HG03039 (cell line): ENCODE results near the gene CD83.

ENCODE experiments used
- ATAC-seq: cut with Tn5 transposase; IDR thresholded peaks from one replicate; pipeline ENCODE4 v1.9.1; 2021; ENCODE audit warnings: mild to moderate bottlenecking, moderate library complexity; ENCODE audit not compliant: unreplicated experiment

Gene CD83

GRCh38 chr6:14123386-14124111, 6.0 kb downstream of the CD83 start:
- no peak for ATAC-seq

DNA sequence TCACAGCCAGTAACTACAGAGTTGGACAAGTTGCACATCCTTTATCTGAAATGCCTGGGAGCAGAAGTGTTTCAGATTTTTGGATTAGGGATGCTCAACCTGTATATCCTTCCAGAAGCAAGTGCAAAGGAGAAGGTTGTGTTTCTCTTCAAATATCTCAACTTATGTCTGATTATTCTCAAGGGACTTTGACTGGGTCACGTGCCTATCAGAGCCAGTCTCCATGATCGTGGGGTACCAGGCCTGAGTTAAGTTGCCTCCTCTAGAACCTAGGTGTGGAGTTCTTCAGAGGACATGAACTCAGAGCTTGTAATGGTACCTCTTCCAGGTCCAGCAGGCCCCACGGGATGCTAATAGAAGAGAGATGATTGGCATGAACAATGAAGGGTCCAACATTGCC, 7.8 kb downstream of the CD83 start:
- no peak for ATAC-seq

DNA sequence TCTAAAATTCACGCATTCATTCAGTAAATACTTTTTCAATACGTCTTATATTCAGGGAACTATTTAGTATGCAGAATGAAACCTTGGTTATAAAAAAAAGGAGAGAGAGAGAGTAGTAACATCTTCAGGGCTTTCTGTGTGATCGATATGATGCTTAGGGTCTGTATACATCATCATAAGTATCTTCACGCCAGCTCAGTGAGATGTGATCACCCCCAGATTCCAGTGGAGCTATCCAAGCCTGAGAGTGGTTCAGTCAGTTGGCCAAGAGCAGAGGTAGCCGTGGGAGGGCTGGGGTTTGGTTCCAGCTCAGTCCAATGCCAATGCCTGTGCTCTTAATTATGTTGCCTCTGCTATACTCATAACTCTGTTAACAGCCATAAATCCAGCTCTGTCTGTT, 8.6 kb downstream of the CD83 start:
- no peak for ATAC-seq

- no peak for ATAC-seq
Observed at GRCh38 chr6:14127611-14128010, 10.0 kb downstream of the CD83 start.

DNA sequence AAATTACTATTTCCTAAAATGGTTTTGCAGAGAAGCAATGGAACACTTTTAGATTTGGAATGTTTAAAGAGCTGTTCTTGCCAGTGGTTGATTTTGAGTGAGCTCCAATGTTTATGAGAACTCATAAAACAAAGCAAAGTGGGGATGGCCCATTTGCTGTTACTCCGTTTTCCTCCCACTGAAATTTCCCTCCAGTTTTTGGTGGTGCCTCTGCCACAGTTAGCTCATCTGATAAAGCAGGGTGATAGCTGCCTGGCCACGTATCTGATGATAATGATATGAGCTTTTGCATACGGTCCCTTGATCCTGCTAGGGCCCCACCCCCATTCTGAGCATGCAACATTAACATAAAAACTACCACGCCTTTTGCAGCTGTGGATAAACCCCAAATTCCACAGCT, 10.4 kb downstream of the CD83 start:
- ATAC-seq, result no peak

GRCh38 chr6:14128746-14129145, 11.2 kb downstream of the CD83 start:
- no peak for ATAC-seq

DNA sequence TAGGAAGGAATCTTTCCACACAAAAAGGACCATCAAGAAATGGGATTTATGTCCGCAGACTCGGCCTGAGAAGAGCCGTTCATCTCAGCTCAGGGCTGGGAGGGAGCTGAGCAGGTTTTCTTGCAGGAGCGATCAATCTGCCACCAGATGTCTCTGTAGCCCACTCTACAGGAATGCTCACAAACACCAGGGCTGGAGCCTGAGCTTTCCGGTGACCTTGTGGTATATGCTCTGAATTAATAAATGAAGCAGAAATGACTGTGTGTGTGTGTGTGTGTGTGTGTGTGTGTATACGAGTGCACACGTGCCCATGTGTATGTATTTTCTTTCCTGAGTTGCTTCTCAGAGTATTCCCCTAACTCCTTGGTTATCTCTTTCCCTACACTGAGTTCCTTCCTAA, 12.0 kb downstream of the CD83 start:
- no peak for ATAC-seq

GRCh38 chr6:14130435-14131075, 13.0 kb downstream of the CD83 start:
- no peak for ATAC-seq

GRCh38 chr6:14131579-14131978, 14.0 kb downstream of the CD83 start:
- ATAC-seq, result no peak

DNA sequence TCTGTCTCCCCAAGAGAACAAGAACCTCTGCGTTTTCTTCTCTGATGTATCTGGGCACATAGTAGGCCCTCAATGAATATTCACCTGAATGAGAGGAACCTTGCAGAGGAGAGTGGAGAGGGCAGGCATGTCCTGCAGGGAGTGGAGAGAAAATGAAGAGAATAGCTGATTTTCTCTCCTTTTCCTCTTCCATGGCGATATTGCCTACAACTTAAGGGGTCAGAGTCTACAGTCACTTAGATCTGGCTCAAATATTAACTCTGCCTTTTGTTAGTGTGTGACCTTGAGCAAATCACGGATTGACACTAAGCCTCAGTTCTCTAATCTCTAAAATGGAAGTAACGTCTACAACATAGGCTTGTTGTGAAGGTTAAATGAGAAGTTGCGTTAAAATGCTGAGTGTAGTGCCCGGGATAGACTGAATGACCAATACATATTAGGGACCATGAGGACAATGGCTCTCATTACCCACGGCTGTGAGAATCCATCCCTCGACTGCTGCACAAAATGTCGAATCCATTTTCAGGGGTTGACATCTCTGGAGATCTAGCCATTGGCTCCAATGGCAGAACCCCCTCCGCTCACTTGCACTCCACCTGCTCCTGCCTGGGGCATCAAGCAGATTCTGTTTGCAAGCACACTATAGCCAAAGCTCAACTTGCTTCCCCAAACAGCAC, 14.8 kb downstream of the CD83 start:
- ATAC-seq, result no peak

GRCh38 chr6:14132921-14133275, 15.3 kb downstream of the CD83 start:
- ATAC-seq, result no peak

- no peak for ATAC-seq
Observed at GRCh38 chr6:14134211-14134910, 16.8 kb downstream of the CD83 start.

GRCh38 chr6:14135893-14136539, 18.4 kb downstream of the CD83 start:
- no peak for ATAC-seq

DNA sequence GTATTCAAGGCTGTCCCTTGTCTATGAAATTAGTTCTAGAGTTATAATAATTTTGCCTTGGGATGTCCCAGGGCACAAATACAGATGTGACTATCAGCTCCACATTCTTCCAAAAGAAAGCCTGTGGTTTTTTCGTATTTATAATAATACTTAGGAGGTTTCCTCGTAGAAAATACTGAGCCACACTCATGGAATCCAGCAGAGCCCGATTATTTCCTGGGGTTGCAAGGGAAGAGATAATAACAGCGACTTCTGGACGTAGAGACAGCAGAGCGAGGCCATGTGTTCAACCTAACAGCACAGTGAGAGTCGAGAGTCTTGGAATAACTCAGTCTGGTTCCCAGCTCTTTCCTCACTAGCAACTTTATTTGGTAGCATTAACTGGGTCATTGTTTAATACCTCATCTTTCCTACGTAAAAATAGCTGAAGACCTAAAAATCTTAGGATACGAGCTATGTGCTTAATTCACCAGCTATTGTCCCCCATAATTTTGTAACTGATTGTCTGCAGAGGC, 21.2 kb downstream of the CD83 start:
- ATAC-seq, result no peak

DNA sequence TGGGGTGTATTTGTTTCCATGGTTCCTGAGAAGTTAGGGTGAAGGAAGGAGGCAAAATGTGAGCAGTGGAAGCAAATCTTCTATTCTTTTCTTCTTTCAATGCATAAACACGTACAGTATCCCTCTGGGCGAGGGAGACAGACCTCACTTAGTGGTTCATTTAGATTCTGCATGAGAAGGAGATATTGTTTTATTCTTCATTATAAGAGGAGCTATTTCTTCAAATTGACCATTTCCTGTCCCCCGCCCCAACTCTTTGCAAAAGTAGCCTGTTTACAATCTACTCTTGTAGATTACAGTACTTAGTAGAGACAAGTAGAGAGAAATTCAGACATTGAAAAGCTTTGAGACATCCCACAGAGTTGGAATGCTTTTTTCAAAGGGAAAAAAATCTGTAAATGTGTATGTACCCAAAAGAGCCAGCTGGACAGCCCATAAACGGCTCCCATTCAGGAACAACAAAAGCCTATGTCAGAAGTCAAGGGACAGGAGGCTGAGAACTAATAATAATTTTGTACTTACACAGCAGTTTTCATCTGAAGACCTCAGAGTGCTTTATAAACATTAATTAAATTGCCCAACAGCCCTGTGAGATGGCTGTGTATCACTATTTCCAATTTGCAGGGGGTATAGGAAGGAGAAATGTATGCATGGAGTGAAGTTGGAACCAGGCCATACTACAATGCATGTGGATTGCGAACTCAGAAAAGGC, 23.9 kb downstream of the CD83 start:
- ATAC-seq, result no peak

GRCh38 chr6:14142063-14142450, 24.5 kb downstream of the CD83 start:
- ATAC-seq, result no peak

GRCh38 chr6:14142511-14143223, 25.1 kb downstream of the CD83 start:
- no peak for ATAC-seq

DNA sequence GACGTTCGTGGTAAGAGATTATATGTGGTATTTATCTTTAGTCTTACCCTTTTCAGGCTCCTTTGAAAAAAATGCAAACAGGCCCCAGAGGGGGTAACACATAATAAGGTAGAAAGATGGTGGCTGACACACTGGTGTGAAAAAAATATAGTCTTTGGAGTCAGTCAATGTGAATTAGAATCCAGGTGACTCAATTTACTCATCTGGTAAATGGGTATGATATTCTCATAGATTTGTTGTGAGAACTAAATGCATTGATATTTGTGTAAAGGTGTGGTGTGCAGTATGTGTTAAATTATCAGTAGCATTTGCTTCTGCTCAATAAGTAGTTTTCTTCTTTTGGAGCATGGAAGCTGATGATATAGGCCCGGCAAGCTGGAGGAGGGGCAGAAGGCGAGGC, 25.7 kb downstream of the CD83 start:
- ATAC-seq, result no peak

DNA sequence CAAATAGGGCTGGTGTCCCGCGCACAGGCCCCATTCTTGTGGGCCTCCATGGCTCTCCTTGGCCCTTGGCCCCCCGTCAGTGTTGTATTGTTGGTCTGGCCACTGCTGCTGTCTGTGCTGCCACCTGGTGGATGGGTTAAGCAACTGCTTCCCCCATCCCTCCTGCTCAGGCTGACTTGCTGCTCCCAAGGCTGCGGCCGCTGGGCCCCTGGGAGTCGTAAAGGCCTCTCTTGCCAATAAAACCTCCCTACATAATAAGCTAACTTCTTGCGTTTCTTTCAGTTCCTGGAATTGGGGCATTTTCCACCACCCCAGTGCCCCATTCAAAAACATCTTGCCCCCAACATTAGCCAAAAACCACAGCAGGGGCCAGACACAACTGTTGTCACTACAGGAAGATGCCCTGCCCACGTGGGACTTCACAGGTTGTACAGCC, 27.1 kb downstream of the CD83 start:
- ATAC-seq, result peak; percentile 76
